Right atrium auricular region (tissue), 2 donors: Measurements from ENCODE around the gene MYOF. TPM values are rescaled to one million over a fixed set of nuclear protein-coding genes. Genes with fewer than 3 reads are reported as not detected.
A peak's percentile ranks its signal among the peaks of the same experiment; 100 is the strongest.

Experiments used
- DNase-seq: peaks from one replicate; pipeline ENCODE4 v3.0.0-alpha.2; 2019; ENCODE audit warnings: low spot score
- H3K27ac ChIP-seq, 2 donors: fragments of 200-600 bp; sonication (generic); 1 replicate in 1 of 2; 2 replicates in 1 of 2; pipeline ENCODE4 v1.5.1; 2016 to 2019
- H3K27me3 ChIP-seq, 2 donors: fragments of 200-600 bp; sonication (generic); one replicate each; pipeline versions ENCODE4 v1.5.1 to v1.6.0; 2017 to 2019
- H3K36me3 ChIP-seq: fragments of 200-600 bp; sonication (generic); one replicate; pipeline ENCODE4 v1.5.1; 2016
- H3K4me1 ChIP-seq, 2 donors: fragments of 200-600 bp; sonication (generic); one replicate each; pipeline versions ENCODE4 v1.5.1 to v1.6.0; 2017 to 2019
- H3K4me3 ChIP-seq, 2 donors: fragments of 200-600 bp; sonication (generic); 1 replicate in 1 of 2; 2 replicates in 1 of 2; pipeline ENCODE4 v1.5.1; 2017 to 2019; ENCODE audit warnings: mild to moderate bottlenecking in 1 of 2, moderate library complexity in 1 of 2
- H3K9me3 ChIP-seq, 2 donors: fragments of 200-600 bp; sonication (generic); one replicate each; pipeline ENCODE4 v1.5.1; 2019
- total RNA-seq, 2 donors: library from RNA; depleted of rRNA; stranded (reverse); fragments of >200 nt; gene quantifications; one replicate each; pipeline ENCODE4 v1.1.0, GENCODE V29; 2016
- TF ChIP-seq, protein P1 (sequence below), 2 donors: fragments of 200-600 bp; sonication (generic); IDR thresholded peaks; one replicate each; pipeline ENCODE4 v1.5.1; 2019; ENCODE audit warnings: antibody characterized with exemption in 2 of 2

The MYOF gene
- total RNA-seq, 2 donors from 2014 or later = 13.4 to 14.1 TPM

DNA sequence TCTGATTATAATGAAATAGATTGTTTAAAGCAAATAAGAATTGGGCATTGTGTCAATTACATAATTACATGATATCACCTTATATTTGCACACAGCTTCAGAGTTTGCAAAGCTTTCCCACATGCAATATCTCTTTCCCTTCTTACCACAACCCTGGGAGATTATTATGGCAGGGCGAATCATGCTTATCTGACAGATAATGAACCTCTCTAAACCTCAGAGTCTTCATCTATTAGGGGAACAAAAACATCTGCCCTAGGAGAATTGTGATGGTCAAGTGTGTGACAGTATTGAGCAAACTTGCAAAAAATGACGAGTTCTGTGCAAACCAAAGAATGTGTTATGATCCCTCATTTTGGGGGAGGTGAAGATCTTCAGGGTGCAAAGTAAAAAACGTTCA is 90.0 kb downstream of the MYOF start:
- no peaks in the 10 kb centered on the region for H3K27me3 ChIP-seq
- no peak overlapping the region for H3K4me3 ChIP-seq
- H3K27ac ChIP-seq = no peak overlapping the region
- no peaks in the 10 kb centered on the region for H3K36me3 ChIP-seq
- TF ChIP-seq, protein P1, sequence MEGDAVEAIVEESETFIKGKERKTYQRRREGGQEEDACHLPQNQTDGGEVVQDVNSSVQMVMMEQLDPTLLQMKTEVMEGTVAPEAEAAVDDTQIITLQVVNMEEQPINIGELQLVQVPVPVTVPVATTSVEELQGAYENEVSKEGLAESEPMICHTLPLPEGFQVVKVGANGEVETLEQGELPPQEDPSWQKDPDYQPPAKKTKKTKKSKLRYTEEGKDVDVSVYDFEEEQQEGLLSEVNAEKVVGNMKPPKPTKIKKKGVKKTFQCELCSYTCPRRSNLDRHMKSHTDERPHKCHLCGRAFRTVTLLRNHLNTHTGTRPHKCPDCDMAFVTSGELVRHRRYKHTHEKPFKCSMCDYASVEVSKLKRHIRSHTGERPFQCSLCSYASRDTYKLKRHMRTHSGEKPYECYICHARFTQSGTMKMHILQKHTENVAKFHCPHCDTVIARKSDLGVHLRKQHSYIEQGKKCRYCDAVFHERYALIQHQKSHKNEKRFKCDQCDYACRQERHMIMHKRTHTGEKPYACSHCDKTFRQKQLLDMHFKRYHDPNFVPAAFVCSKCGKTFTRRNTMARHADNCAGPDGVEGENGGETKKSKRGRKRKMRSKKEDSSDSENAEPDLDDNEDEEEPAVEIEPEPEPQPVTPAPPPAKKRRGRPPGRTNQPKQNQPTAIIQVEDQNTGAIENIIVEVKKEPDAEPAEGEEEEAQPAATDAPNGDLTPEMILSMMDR (IDR thresholded peaks at IDR 0.05) = no peak
- H3K4me1 ChIP-seq = peaks cover 0 to 5% of the 10 kb centered on the region in 2 donors
- H3K9me3 ChIP-seq = no peaks in the 10 kb centered on the region
- no peak for DNase-seq

DNA sequence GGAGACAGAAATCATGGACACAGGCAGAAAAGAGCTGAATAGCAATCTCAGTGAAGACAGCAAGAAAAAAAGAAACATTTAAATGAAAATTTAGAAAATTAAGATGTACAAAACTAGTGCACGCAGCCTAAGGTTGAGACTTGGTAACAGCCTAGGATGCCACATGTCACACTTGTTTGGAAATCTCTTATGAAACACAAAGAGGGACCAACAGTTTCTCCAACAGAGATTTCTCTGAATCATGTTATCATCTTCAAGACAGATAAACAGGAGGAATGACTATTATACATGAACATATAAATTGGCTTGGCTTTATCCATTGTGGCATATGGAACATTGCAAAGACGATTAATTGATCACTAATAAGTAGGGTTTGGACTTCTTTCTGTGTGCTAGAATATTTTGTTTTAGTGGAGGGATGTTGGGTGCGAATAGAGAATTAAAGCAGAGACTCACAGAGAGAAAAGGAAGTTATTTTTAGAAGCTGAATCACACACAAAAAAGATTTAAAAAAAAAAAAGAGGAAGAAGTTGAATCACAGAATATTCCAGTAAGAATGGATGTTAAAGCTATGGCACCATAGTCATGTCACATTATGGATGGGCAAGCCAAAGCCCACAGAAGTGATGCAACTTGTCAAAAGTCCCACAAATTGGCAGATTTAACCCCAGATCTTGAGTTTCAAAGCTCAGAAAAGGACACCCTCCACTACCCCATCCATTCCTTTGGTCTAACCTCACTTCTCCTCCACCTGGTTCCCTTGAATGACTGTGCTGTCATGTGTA is 91.6 kb downstream of the MYOF start:
- no peaks in the 10 kb centered on the region for H3K36me3 ChIP-seq
- no peaks in the 10 kb centered on the region for H3K9me3 ChIP-seq
- no peak for DNase-seq
- TF ChIP-seq, protein P1 (IDR thresholded peaks at IDR 0.05) = no peak
- H3K27ac ChIP-seq = no peak overlapping the region
- H3K4me1 ChIP-seq = peaks cover 0 to 5% of the 10 kb centered on the region in 2 donors
- H3K4me3 ChIP-seq = no peak overlapping the region
- no peaks in the 10 kb centered on the region for H3K27me3 ChIP-seq

DNA sequence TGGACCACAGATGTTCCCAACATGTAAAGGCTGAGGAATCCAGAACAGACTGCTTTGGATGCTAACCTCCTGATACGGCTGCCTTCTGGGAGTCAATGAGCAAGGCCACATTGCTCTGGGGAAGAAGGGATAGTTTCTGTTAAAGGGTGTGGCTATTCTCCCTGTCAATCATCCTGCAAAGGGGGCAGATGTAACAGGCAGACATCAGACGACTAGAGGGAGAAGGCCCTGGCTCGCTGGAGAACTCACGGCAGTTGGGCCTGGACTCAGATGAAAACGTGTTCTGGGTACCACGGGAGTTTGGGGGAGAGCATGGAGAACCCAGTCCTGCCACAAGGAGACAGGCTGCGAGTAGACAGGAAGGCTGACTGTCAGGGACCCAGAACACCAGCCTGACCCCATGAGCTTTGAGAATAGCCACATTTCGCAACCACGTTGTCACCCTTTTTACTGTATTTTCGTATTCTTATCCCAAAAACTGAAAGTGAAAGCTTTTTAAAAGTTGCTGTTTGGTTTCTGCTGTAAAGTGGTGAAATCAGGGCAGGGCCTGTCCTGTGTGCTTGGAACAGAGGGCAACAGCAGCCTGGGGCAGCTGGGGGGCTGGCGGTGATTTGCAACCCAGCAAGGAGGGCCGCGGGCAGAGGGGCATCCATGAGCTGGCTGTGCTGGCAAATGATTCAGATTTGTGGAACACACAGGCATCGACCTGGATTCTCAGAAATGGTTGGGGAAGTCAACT is 95.3 kb downstream of the MYOF start:
- Histone ChIP-seq H3K27me3 (no peaks in the 10 kb centered on the region), H3K36me3 (no peaks in the 10 kb centered on the region), H3K27ac (peak overlapping the region in 1 of 2 donors; percentile 27), H3K4me1 (no peaks in the 10 kb centered on the region), H3K4me3 (no peak overlapping the region), H3K9me3 (no peaks in the 10 kb centered on the region)
- no peak for DNase-seq
- TF ChIP-seq, protein P1 (IDR thresholded peaks at IDR 0.05) = peak in 1 of 2 donors; percentile 28

DNA sequence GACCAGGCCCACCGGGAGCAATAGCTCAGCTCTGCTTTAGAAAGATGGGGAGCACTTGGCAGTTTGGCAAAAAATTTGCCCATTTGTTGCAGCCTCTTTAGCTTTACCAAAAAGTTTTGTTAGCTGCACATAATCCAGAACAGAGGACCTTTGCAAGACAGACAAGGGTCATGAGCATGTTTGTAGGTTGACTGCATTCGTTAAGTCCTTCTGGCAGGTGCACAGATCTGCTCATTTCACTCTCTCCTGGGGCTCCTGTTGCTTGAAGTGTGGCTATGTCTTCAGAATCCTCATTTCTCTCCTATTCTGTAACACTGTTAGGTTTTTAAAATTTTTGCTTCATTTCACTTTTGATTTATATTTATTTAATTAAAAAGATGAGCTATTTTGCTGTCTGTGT is 96.8 kb downstream of the MYOF start:
- Histone ChIP-seq H3K4me1 (no peaks in the 10 kb centered on the region), H3K27ac (no peak overlapping the region), H3K36me3 (peaks cover 6% of the 10 kb centered on the region), H3K9me3 (no peaks in the 10 kb centered on the region), H3K4me3 (no peak overlapping the region), H3K27me3 (no peaks in the 10 kb centered on the region)
- TF ChIP-seq, protein P1 (IDR thresholded peaks at IDR 0.05) = no peak
- no peak for DNase-seq

DNA sequence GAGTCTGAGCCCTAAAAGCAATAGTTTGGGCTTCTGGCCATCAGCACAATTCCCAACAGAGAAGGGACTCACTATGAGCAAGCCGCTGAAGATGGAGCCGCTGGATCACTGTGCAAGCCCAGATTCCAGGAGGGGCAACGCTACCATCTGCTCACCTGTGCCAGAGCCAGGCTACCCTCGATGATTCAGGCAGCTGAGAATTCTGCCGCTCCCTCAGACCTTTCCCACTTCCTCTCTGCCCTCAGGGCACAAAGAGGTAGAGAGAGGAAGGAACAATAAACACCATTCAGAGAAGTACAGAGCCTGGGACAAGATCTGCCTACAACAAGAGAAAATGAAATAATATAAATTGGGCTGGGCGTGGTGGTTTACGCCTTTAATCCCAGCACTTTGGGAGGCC is 98.1 kb downstream of the MYOF start:
- Histone ChIP-seq H3K4me3 (no peak overlapping the region), H3K9me3 (no peaks in the 10 kb centered on the region), H3K36me3 (peaks cover 13% of the 10 kb centered on the region), H3K4me1 (no peaks in the 10 kb centered on the region), H3K27ac (peak overlapping the region in 1 of 2 donors; percentile 40), H3K27me3 (no peaks in the 10 kb centered on the region)
- TF ChIP-seq, protein P1 (IDR thresholded peaks at IDR 0.05) = no peak
- no peak for DNase-seq
